Cortex of kidney (tissue), 1 donor: Measurements from ENCODE around the gene CD3G.

Experiments
- DNase-seq: peaks from one replicate; lab custom pipeline; 2025; lab: John Stamatoyannopoulos, UW

Gene CD3G

GRCh38 chr11:118325283-118325682 lies 18.9 kb upstream of the CD3G start:
- DNase-seq = no peak

GRCh38 chr11:118328745-118329144 lies 15.4 kb upstream of the CD3G start:
- no peak for DNase-seq

GRCh38 chr11:118334745-118335144 lies 9.4 kb upstream of the CD3G start:
- no peak for DNase-seq

GRCh38 chr11:118338637-118339061 lies 5.5 kb upstream of the CD3G start:
- DNase-seq = no peak

DNA sequence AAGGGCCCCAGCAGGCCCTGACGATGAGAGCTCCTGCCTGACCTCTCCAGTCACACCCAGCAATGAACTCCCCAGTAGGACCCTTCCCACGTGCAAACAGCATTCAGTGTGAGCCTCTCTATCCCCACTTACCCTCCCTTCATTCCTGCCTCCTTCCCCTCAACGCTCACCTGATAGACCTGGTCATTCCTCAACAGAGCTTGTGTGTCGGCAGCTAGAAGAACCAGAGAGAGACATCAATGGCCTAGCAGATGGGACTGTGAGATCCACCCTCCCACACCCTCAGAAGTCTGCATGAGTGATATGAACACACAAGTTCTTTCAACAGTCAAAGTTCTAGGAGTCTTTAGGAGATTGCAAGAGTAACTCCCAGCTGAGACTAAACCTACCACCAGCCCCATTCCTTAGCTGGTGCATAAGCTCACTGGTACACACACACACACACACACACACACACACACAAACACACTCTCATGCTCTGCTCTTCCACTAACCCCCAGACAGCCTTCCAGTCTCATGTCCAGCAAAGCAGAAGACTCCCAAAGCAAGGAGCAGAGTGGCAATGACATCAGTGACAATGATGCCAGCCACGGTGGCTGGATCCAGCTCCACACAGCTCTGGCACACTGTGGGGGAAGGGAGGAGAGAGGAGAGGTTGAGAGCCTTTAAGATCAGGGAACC lies 4.7 kb upstream of the CD3G start:
- DNase-seq = no peak

DNA sequence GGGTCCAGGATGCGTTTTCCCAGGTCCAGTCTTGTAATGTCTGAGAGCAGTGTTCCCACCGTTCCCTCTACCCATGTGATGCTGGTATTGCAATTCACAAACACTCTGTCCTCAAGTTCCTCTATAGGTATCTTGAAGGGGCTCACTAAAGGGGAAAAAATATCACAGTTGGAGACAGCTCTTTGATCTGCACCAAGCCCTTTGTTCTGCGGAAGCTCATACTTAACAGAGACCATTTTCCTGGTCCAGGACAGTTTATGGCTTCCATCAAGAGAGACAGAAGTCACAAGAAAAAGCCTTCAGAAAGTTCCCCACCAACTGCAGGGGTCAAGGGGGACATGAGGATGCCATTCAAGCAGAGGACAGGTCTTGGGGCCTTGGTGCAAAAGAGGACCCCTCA lies 3.7 kb upstream of the CD3G start:
- DNase-seq = no peak

DNA sequence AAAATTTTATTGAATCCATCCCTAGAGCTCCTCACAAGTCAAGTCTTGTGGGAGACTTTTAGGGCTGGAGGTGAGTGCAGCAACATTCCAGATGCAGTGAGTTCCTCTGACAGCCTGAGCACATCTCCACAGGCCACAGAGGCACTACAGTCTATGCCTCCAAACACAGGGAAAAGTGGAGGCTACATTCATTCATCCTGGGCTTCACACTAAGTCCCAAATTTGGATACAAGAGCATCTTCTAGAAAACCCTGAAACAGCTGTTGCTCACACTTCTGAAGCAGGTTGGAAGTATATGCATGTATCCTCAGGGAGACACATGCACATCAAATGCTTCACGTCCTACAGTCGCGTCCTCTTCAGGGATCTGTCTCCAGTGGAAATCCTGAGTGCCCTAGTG lies 2.9 kb upstream of the CD3G start:
- no peak for DNase-seq

DNA sequence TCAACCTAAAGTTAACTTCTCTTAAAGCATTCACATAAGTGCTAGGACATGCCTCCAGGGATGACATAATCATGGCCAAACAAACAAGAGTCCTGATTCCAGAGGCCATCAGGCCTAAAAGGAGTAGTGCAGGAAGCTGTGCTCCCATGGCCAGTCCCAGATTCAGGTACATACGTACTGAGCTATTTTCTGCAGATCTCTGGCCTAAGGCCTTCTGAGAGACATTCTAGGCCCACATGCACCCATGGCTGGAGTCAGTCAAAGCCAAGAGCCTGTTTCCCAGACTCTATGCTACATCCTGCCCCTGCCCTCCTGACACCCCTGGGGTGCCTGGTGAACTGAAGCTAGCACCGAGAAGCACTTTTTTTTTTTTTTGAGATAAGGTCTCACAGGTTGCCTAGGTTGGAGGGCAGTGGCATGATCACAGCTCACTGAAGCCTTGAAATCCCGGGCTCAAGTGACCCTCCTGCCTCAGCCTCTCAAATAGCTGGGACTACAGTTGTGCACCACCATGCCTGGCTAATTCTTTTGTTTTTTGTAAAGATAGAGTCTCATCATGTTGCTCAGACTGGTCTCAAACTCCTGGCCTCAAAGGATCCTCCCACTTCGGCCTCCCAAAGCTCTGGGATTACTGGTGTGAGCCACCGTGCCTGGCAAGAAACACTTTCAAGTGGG lies 2.2 kb upstream of the CD3G start:
- no peak for DNase-seq

- DNase-seq = no peak
Measured at GRCh38 chr11:118342503-118343161, 1.5 kb upstream of the CD3G start, which contains the start of gene CD3D. CD3D (minus strand) TSS chr11:118342705; CDS start chr11:118342607, 98 bp downstream.

DNA sequence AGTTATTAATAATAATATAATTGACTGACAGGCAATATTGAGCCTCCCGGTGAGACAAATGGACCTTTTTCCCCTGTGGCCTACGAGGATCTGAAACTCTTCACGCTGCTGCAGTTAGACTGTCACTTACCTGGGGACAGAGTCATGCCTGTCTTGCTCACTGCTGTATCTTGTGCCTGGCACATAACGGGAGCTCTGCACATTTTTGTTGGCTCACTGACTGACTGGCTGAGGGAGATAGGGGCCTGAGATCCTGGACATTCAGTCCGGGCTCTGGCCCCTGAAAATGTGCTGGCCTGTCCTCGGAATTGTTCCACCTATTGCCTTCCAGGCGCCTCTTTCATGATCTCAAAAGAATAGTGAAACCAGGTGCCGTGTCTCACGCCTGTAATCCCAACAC lies 896 bp upstream of the CD3G start:
- no peak for DNase-seq

DNA sequence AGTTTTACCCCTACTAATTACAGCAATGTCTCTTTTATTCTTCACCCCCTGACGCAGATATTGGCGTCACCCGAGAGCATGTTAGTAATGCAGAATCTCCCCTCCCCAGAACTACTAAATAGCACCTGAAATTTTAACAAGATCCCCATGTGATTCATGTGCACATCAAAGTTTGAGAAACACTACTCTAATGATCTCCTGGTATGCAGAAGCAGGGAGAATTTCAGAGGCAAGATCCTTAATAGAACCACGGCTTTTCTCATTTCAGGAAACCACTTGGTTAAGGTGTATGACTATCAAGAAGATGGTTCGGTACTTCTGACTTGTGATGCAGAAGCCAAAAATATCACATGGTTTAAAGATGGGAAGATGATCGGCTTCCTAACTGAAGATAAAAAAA lies 5.3 kb downstream of the CD3G start:
- no peak for DNase-seq

GRCh38 chr11:118353084-118353710 lies 9.1 kb downstream of the CD3G start:
- DNase-seq = no peak

GRCh38 chr11:118358071-118358470 lies 13.9 kb downstream of the CD3G start:
- DNase-seq = no peak

- DNase-seq = no peak
Measured at GRCh38 chr11:118359295-118359958, 15.3 kb downstream of the CD3G start, which contains the start of gene UBE4A. UBE4A (plus strand) TSS chr11:118359600; CDS start chr11:118365081, 5,481 bp downstream.

GRCh38 chr11:118364956-118365615 lies 20.9 kb downstream of the CD3G start:
- DNase-seq = no peak

DNA sequence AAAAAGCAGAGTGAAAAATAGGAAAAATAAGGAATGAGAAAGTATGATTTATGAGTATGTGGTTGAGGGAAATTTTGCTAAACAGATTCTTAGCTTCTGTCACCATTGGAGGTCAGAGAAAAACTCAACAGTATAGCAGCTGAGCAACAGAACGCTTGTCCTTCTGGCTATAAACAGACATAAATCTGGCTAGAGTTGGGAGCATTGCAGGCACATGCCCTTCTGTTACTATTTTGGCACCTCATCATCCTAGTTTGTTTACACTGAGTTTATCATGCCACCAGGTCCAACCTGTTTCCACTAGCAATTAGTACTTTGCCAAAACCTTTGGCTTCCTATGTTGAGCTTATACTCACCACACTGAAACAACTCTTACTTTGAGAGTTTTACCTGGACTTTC lies 22.1 kb downstream of the CD3G start:
- no peak for DNase-seq

- no peak for DNase-seq
Measured at GRCh38 chr11:118370774-118371173, 26.6 kb downstream of the CD3G start.

DNA sequence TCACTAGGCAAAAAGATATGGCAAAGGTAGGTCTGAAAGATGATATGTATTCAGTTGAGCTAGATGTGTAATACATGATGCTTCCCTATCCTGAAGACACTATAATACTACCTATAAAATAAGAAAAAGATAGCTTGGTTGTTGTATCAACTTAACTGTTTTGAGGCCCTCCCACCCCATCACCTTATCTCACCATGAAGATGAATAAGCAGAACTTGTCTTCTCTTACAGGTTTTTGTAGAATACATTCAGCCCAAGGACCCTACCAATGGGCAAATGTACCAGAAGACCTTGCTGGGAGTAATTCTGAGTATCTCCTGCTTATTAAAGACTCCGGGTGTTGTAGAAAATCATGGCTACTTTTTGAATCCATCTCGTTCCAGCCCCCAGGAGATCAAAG lies 29.1 kb downstream of the CD3G start:
- DNase-seq = no peak

DNA sequence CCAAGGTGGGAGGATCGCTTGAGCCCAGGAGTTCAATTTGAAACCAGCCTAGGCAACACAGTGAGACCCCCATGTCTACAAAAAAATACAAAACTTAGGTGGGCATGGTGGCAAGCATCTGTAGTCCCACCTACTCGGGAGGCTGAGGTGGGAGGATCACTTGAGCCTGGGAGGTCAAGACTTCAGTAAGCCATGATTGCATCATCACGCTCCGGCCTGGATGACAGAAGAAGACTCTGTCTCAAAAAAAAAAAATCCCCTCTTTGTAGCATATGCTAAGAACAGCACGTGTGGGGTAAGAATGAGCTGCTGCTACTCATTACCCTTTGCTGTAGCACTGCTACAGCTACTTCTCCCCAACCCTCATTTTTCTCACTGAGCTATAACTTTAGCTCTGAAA lies 29.7 kb downstream of the CD3G start:
- DNase-seq = no peak

- DNase-seq = no peak
Measured at GRCh38 chr11:118374729-118375128, 30.6 kb downstream of the CD3G start.

DNA sequence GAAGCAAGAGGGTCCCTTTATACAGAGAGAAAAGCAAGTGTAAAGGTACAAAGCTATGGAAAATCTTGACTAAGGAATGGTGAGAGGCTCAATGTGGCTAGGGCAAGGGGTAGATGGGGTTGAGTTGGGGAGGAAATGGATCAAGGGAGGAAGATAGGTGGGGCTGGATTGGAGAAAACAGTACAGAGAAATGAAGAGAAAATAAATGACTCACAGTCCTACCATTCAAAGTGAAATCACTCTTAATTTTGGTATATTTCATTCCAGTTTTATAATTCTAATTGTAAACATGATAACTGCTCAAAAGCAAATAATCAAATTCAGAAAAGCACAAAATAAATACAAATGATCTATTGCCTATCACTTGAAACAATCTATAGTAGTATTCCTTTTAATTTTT lies 31.8 kb downstream of the CD3G start:
- no peak for DNase-seq

GRCh38 chr11:118379497-118379896 lies 35.4 kb downstream of the CD3G start:
- DNase-seq = no peak
